T follicular helper cell (primary cell): ENCODE results near the gene APOBEC3F.
"Not testable (repeated sequence)": the region's sequence is repeated elsewhere in the genome, so short reads cannot be mapped to it uniquely, and the experiment has no call there.

Experiments
- DNase-seq: peaks from one replicate; pipeline ENCODE4 v3.0.0-alpha.2; 2020; ENCODE audit warnings: low read depth
- total RNA-seq, 2 experiments: gene quantifications; one replicate each; lab custom pipeline; 2026; lab: John Stamatoyannopoulos, UW

Gene APOBEC3F
- total RNA-seq = 9.0 to 13.4 reads per million in 2 experiments

DNA sequence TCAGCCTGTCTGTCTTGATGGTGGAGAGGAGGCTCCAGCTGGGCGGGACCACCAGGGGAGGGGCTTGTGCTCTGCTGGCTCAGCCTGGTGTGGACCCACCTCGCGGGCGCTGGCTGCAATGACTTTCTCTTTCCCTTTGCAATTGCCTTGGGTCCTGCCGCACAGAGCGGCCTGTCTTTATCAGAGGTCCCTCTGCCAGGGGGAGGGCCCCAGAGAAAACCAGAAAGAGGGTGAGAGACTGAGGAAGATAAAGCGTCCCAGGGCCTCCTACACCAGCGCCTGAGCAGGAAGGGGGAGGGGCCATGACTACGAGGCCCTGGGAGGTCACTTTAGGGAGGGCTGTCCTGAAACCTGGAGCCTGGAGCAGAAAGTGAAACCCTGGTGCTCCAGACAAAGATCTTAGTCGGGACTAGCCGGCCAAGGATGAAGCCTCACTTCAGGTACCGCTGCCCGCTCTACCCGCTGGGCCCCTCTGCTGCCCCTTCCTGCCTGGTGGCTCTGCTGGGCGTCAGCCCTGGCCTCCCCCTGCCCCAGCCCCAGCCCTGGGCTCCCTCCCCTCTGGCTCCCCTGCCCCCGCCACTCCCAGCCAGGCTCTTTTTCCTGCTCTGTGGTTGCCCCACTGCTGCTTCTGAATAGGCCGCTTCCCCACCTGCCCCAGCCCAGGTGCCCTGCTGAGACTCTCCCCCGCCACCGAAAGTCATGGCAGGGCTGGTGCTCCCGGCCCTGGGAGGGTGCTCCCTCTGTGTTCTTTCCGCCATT lies at the start of gene APOBEC3F:
APOBEC3F (plus strand) TSS at position 327 of the 759 bp plus-strand sequence; CDS start at position 424, 97 bp downstream.
- DNase-seq = peak; percentile 36

DNA sequence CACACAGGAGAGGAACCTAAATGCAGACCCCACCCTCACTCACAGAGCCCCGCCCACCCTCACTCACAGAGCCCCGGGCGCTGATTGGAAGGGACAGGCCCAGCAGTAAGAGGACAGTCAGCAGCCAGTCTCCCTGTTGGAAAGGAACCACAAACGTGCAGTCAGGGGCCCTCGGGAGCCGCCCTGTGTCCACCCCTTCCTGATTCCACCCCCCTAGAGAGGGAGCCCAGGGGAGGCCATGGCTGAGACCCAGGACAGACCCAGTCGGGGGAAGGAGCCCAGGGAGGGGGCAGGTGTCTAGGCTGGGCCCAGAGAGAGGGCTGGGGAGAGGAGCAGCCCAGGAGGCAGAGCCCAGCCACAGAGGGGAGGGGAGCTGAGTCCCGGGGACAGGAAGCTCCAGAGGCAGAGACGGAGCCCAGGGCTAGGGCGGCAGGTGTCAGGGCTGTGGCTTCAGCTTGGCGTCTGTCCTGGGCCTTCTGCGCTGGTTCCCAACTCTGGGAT lies 47.7 kb upstream of the APOBEC3F start:
- DNase-seq = not testable (repeated sequence)

DNA sequence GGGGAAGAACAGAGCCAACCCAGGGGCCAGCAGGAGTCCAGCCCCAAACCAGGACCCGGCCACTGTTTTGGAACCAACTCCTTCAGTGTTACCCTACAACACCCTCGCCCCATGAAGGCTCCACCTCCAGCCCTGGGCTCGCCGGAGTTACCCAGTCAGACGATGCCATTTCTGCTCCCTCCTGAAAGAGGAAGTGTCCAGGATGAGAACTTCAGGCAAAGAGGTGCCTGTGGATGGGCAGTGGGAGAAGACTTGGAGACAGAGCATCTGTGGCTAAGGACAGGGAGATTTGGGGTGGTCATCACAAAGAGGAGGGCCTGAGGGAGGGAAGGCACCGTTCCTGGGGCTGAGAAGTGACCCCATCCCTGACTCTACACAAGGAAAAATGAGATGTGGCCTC lies 44.6 kb upstream of the APOBEC3F start:
- no peak for DNase-seq

DNA sequence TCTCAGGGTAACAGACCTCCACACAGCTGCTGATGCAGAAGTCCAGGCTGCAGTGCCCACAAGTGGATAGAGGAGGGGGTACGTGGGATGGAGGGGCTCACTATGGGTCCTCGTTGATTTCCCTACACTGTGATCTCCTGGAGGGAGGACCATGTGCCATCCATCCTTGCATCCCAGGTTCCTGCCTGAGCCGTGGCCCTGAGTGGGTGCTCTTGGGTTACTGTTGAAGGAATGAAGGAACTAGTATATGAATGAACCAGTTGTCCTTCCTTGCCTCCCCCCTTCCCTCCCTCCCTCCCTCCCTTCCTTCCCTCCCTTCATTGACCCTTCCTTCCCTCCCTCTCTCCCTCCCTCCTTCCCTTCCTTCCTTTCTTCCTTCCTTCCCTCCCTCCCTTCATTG lies 43.1 kb upstream of the APOBEC3F start:
- DNase-seq = no peak

GRCh38 chr22:39003165-39003638 lies 37.5 kb upstream of the APOBEC3F start:
- peak; percentile 46 for DNase-seq

- no peak for DNase-seq
These were observed 33.5 kb upstream of the APOBEC3F start for GRCh38 chr22:39007177-39007576.

- DNase-seq = not testable (repeated sequence)
These were observed 32.3 kb upstream of the APOBEC3F start for GRCh38 chr22:39008271-39008850.

GRCh38 chr22:39010946-39011345 lies 29.7 kb upstream of the APOBEC3F start:
- no peak for DNase-seq

GRCh38 chr22:39012533-39013511 lies 27.8 kb upstream of the APOBEC3F start:
- no peak for DNase-seq

DNA sequence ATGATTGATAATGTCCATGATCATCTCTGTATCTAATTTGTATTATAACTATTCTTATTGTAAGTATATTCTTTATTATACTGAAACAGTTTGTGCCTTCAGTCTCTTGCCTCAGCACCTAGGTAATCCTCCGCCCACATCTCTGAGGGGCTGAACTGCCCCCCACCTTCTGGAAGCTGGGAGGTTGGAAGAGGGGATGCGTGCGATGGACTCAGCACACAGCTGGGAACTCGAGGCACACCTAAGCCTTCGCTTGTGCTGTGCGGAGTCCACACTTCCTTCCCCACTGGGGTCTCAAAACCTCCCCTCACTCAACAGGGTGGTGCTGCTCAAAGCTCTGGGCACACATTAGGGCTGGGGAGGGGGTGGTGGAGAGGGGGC lies 27.1 kb upstream of the APOBEC3F start:
- not testable (repeated sequence) for DNase-seq

DNA sequence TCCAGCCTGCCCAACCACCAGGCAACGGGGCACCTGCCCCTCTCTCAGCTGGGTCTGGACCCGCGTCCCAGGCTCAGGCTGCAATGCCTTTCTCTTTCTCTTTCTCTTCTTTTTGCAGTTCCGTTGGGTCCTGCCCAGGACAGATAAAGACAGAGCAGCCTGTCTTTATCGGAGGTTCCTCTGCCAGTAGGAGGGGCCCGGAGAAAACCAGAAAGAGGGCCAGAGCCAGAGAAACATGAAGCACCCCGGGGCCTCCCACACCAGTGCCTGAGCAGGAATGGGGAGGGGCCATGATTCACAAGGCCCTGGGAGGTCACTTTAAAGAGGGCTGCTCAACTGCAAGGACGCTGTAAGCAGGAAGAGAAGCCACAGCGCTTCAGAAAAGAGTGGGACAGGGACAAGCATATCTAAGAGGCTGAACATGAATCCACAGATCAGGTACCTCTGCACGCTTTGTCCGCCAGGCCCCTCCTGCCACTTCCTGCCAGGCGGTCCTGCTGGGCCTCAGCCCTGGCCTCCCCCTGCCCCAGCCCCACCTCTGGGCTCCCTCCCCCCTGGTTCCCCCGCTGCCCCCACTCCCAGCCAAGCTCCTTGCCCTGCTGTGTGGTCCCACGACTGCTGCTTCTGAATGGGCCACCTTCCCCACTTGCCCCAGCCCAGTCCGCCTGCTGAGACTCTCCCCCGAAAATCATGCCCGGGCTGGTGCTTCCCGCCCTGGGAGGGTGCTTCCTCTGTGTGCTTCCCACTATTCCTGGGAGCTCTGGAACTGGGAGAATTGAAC lies 26.5 kb upstream of the APOBEC3F start, which contains the start of gene APOBEC3C:
APOBEC3C (plus strand) TSS at position 316 of the 781 bp plus-strand sequence; CDS start at position 422, 106 bp downstream.
- DNase-seq = peak; percentile 41

GRCh38 chr22:39014723-39015121 lies 25.9 kb upstream of the APOBEC3F start:
- not testable (repeated sequence) for DNase-seq

DNA sequence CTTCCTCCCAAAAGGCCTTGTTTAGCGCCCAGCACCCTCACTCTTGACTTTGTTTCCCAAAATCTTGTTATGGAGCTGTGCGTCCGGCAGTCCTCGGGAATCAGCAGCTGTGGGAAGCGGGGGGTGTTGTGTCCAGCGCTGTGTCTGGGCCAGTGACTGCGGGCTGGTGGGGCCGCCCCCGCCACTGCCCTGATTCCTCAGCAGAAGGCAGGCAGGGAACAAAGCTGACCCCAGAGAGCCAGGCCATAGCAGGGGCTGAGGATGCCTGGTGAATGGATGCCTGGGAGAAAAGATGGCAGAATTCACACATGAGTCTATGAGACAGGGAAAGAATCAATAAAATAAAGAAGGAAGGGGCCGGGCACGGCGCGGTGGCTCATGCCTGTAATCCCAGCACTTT lies 24.1 kb upstream of the APOBEC3F start:
- no peak for DNase-seq

GRCh38 chr22:39017596-39018365 lies 22.9 kb upstream of the APOBEC3F start:
- DNase-seq = no peak

DNA sequence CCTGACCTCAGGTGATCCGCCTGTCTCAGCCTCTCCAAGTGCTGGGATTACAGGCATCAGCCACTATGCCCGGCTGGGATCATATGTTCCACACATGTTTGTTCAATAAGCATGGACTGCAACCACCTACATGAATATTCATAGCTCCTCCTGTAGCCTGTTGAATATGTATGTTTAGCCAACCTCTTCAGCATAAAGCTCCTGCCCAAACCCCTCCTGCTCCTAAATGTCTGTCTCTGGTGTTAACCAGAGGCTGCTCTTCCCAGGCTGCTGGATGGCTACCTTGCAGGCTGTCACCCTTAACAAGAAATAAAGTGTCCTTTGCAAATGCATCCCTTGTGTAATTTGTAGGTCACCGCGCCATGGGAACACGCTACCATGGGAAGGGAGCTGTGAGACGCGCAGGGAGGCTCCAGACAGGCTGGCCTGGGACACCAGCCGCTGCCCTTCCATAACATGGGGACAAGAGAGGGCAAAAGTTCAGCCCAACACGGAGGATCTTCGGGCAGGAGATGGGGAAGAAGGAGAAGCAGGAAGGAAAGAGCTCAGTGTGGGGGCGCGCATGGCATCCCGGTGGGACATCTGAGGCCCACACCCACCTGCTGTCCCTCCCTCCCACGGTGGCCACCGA lies 20.5 kb upstream of the APOBEC3F start:
- not testable (repeated sequence) for DNase-seq

GRCh38 chr22:39021552-39022250 lies 19.0 kb upstream of the APOBEC3F start:
- DNase-seq = no peak

DNA sequence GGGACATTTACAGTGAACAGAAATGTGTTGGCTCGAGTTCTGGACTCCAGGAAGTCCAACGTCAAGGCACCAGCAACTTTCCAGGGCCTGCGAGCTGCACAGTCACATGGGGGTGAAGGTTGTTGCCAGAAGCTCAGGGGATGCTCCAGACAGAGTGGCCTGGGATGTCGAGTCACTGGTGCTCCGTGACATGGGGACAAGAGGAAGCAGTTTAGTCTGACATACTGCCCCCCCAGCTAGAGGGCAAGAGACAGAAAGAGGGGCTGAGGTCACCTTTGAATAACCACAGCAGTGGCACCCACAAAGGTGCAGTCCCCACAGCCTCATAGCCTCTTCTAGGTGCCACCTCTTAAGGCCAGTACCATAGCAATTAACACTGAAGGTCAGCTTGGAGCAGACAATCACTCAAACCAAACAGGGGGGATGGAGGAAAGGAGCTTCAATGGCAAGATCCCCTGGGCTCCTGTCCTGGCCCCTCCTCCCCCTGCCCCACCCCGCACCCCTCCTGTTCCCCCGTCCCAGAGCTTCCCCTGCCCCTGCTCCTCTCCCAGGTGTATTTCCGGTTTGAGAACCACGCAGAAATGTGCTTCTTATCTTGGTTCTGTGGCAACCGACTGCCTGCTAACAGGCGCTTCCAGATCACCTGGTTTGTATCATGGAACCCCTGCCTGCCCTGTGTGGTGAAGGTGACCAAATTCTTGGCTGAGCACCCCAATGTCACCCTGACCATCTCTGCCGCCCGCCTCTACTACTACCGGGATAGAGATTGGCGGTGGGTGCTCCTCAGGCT lies 15.9 kb upstream of the APOBEC3F start:
- no peak for DNase-seq

- no peak for DNase-seq
These were observed 14.0 kb upstream of the APOBEC3F start for GRCh38 chr22:39026509-39027150.
